ENCODE results near the gene PNPLA7.

DNA sequence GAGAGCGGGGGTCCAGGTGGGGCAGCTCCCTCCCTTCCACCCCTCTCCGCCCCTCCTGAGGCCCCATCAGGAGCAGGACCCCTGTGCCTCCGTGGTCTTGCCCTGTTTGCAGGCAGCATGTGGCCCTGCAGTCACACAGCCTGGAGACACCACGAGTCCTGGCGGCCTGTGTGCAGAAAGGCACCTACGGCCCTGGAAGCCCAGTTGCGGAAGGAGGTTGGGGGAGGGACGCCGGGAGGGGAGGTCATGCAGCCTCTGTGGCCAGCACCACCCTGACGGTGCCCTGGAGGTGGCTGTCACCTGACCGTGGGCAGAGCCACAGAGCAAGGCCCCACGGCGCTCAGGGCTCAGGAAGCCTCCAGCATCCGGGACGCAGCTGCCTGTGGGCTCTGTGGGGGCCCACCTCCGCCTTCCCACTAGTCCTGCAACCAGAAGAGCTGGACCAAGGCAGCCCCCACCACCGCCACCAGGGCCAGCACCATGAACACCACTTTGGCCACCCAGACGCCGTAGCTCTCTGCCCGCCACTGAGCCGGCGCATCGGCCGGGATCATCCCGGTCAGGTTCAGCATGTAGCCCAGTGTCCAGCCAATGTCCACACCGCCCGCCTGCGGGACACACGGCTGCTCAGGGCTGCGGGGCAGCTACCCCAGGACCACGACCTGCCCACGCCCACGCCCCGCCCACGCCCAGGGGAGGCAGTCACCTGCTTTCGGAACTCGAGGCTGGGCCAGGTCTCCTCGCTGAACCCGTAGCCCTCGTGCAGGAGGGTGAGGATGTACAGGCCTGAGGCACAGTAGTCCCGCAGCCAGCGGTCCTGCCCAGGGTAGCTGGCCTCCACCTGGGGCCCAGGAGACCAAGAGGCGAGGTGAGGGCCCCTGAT lies 115.5 kb downstream of the PNPLA7 start:
- TF ChIP-seq, protein P1, sequence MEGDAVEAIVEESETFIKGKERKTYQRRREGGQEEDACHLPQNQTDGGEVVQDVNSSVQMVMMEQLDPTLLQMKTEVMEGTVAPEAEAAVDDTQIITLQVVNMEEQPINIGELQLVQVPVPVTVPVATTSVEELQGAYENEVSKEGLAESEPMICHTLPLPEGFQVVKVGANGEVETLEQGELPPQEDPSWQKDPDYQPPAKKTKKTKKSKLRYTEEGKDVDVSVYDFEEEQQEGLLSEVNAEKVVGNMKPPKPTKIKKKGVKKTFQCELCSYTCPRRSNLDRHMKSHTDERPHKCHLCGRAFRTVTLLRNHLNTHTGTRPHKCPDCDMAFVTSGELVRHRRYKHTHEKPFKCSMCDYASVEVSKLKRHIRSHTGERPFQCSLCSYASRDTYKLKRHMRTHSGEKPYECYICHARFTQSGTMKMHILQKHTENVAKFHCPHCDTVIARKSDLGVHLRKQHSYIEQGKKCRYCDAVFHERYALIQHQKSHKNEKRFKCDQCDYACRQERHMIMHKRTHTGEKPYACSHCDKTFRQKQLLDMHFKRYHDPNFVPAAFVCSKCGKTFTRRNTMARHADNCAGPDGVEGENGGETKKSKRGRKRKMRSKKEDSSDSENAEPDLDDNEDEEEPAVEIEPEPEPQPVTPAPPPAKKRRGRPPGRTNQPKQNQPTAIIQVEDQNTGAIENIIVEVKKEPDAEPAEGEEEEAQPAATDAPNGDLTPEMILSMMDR (IDR thresholded peaks at IDR 0.05), result no peak
- TF ChIP-seq POLR2A (IDR thresholded peaks at IDR 0.05), result no peak

All from lower leg skin (tissue), 3 donors.